ENCODE results near the gene FLOT1. TPM values are rescaled to one million over a fixed set of nuclear protein-coding genes. Genes with fewer than 3 reads are reported as not detected.

The FLOT1 gene
- total and polyA plus RNA-seq, 2 donors (not counting 1 experiment from before 2014, with no cell fraction given), result 71.2 to 79.4 TPM

GRCh38 chr6:30679765-30680535 lies 62.5 kb downstream of the FLOT1 start:
- peak overlapping the region; percentile 65 for H3K4me3 Mint-ChIP-seq
- H2AFZ ChIP-seq (ENCODE audit: insufficient read depth, low read depth, low read length, poor library complexity, severe bottlenecking), result no peak overlapping the region
- H4K20me1 ChIP-seq (ENCODE audit: control insufficient read depth, insufficient read depth, low read length, poor library complexity, severe bottlenecking), result peaks cover 82% of the 10 kb centered on the region
- TF ChIP-seq EZH2 (IDR thresholded peaks at IDR 0.05; ENCODE audit: borderline replicate concordance, insufficient read depth, low read depth, low read length, poor library complexity, severe bottlenecking) (no peak), CTCF (IDR thresholded peaks at IDR 0.05) (no peak)
- peaks cover 82% of the 10 kb centered on the region for H3K79me2 ChIP-seq (ENCODE audit: control insufficient read depth, insufficient read depth, low read length)
- H3K4me3 ChIP-seq (ENCODE audit: control extremely low read depth in 1 of 5, extremely low read depth in 1 of 5, insufficient read depth in 1 of 5, low read depth in 2 of 5, low read length in 4 of 5), result peak overlapping the region in 4 of 5 experiments; percentile 10 to 100 (median 37)
- POLR2A ChIA-PET, result interaction anchor here (0.7 to 8.7 kb wide), 9 partner anchors 8 to 72 kb away, joined by 3 to 216 read pairs (median 8); partner anchors contain the start of genes MDC1, MRPS18B, PPP1R10 and TUBB
- no peak for ATAC-seq (ENCODE audit: low read depth)
- no peaks in the 10 kb centered on the region for H3K27me3 Mint-ChIP-seq
- H3K9ac ChIP-seq (ENCODE audit: low read length), result peak overlapping the region; percentile 59
- H3K27ac ChIP-seq (ENCODE audit: low read length in 2 of 2), result peak overlapping the region; percentile 27 to 97
- H3K36me3 ChIP-seq (replicated peaks in 1 of 2; ENCODE audit: control extremely low read depth in 1 of 2, control insufficient read depth in 1 of 2, extremely low read depth in 1 of 2, insufficient read depth in 2 of 2, low read length in 1 of 2), result peaks cover 4 to 56% of the 10 kb centered on the region in 2 experiments
- intact Hi-C loops (cut with micrococcal nuclease), result loop anchor here (1.0 to 5.0 kb wide), 3 partner anchors 8 to 197 kb away; no protein-coding TSS in a partner anchor
- WGBS (ENCODE audit: insufficient coverage), result 39% methylated on average over 4 of the region's 7 CpGs
- H3K27ac Mint-ChIP-seq, result peak overlapping the region; percentile 99
- peak overlapping the region; percentile 100 for H3K4me2 ChIP-seq (replicated peaks; ENCODE audit: low read depth, low read length, poor library complexity, severe bottlenecking)
- no peaks in the 10 kb centered on the region for H3K9me3 ChIP-seq (ENCODE audit: control extremely low read depth in 1 of 3, control insufficient read depth in 2 of 3, insufficient read depth in 1 of 3, low read length in 2 of 3)
- peaks cover 38 to 39% of the 10 kb centered on the region in 2 donors for H3K4me1 ChIP-seq (ENCODE audit: control insufficient read depth in 2 of 2, insufficient read depth in 2 of 2, low read length in 2 of 2)
- H3K27me3 ChIP-seq (replicated peaks in 1 of 4; ENCODE audit: control extremely low read depth in 1 of 4, control insufficient read depth in 3 of 4, insufficient read depth in 4 of 4, low read length in 3 of 4), result no peaks in the 10 kb centered on the region
- H3K9me3 Mint-ChIP-seq (ENCODE audit: insufficient read depth), result no peaks in the 10 kb centered on the region
- CTCF ChIA-PET, result interaction anchor here (0.6 to 19.8 kb wide), 24 partner anchors 11 to 1028 kb away, joined by 3 to 963 read pairs (median 7); partner anchors contain the start of genes FLOT1, MDC1, MRPS18B and NRM
- H3K4me1 Mint-ChIP-seq, result peaks cover 53% of the 10 kb centered on the region
- no peak for DNase-seq

Measured in B cell (primary cell).